Pancreas (tissue), 10 donors: ENCODE data around the gene LCT. TPM values are rescaled to one million over a fixed set of nuclear protein-coding genes. Genes with fewer than 3 reads are reported as not detected.

ENCODE experiments used
- ATAC-seq, 4 donors: fragments of 200-7000 bp; cut with Tn5 transposase; one replicate each; pipeline versions ENCODE4 v1.8.0 to v1.9.1; 2020; ENCODE audit warnings: mild to moderate bottlenecking in 4 of 4, moderate library complexity in 4 of 4
- DNase-seq, 6 donors: peaks; one replicate each; pipeline ENCODE4 v3.0.0-alpha.2; 2020
- FAIRE-seq: peaks from 2 replicates; lab custom pipeline; 2012; peaks lifted over from hg19 to GRCh38; lab: Jason Lieb, UNC
- H3K27ac ChIP-seq, 4 donors: fragments of 200-600 bp; sonication (generic); 1 replicate in 3 of 4; 2 replicates in 1 of 4; pipeline versions ENCODE4 v1.5.0 to v1.8.0; 2020
- H3K27me3 ChIP-seq, 4 donors: fragments of 200-600 bp; one replicate each; pipeline ENCODE4 v1.8.0; 2021
- H3K36me3 ChIP-seq, 3 donors: fragments of 200-600 bp; sonication (generic) in 1 of 3; one replicate each; pipeline versions ENCODE4 v1.5.0 to v1.8.0; 2020 to 2021
- H3K4me1 ChIP-seq, 3 donors: fragments of 200-600 bp; one replicate each; pipeline ENCODE4 v1.8.0; 2021
- H3K4me3 ChIP-seq, 4 donors: fragments of 200-600 bp; sonication (generic) in 2 of 4; one replicate each; pipeline versions ENCODE4 v1.5.0 to v1.8.0; 2020 to 2021
- H3K9me3 ChIP-seq, 4 donors: fragments of 200-600 bp; one replicate each; pipeline ENCODE4 v1.8.0; 2021
- WGBS, 2 donors: extraction: QIAGEN DNeasy Blood & Tissue Kit; methylation state at CpG; one replicate each; pipeline ENCODE4 v1.1.7; 2013; 5-methylcytosine and 5-hydroxymethylcytosine counted together
- intact Hi-C, 3 donors: fragments of 100-400 bp; cut with DNase I; formaldehyde crosslinking; loops; one replicate each; pipeline versions ENCODE4 v1.11.1 to v1.14.2; 2022
- polyA plus RNA-seq, 2 donors: library from polyadenylated mRNA; stranded (reverse); fragments of 200-250 nt; gene quantifications; one replicate each; pipeline ENCODE4 v1.2.3, GENCODE V29; 2013
- total RNA-seq, 6 donors: library from RNA; stranded (reverse); fragmentation: NEBNext Ultra II Directional in 4 of 6; extraction: Animal tissue kit (Norgen Biotek cat#: 25700) in 4 of 6; gene quantifications; one replicate each; pipeline versions ENCODE4 v1.2.1 to v1.2.4, GENCODE V29; 2021 to 2023
- TF ChIP-seq, protein P1 (sequence below), 4 donors: fragments of 200-600 bp; sonication (generic) in 3 of 4; IDR thresholded peaks; one replicate each; pipeline versions ENCODE4 v1.5.0 to v1.8.0; 2021; ENCODE audit warnings: antibody characterized with exemption in 4 of 4
- donor health status: healthy with polysubstance abuse.
- donor health status: DM: no; HTN: no; CAD: no; lungs with moderate emphysema.
- donor health status: DM: no; HTN: no; CAD: no.
- donor health status: control.
- donor health status: control.
- donor health status: Bipolar disorder and iron deficiency.
- donor health status: DM: yes; HTN: yes; CAD: no.
- donor health status: DM: no; HTN: no; CAD: no.
- donor health status: DM: no; HTN: no; CAD: no.
- donor health status: DM: yes; HTN: yes; CAD: no.

Gene LCT
- total and polyA plus RNA-seq, 8 donors, result under 0.01 to 0.06 TPM; not detected in 6

DNA sequence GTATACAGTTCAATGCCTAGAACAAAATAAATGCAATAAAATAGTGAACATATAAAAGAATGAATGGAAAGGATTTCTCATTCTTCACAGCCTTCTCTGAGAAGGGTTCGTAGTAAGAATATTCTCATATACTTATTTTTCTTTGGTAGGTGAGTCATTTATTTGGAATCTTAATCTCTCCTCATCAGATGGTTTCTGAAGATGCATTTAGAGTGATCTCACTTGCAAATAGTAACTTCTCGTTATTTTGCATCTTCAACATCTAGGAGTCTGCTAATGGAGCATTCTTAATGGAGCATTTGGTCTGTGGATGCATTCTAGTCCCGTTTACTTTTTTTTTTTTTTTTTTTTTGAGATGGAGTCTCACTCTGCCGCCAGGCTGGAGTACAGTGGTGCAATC, 91.4 kb downstream of the LCT start:
- TF ChIP-seq, protein P1, sequence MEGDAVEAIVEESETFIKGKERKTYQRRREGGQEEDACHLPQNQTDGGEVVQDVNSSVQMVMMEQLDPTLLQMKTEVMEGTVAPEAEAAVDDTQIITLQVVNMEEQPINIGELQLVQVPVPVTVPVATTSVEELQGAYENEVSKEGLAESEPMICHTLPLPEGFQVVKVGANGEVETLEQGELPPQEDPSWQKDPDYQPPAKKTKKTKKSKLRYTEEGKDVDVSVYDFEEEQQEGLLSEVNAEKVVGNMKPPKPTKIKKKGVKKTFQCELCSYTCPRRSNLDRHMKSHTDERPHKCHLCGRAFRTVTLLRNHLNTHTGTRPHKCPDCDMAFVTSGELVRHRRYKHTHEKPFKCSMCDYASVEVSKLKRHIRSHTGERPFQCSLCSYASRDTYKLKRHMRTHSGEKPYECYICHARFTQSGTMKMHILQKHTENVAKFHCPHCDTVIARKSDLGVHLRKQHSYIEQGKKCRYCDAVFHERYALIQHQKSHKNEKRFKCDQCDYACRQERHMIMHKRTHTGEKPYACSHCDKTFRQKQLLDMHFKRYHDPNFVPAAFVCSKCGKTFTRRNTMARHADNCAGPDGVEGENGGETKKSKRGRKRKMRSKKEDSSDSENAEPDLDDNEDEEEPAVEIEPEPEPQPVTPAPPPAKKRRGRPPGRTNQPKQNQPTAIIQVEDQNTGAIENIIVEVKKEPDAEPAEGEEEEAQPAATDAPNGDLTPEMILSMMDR (IDR thresholded peaks at IDR 0.05), result no peak
- no peak for FAIRE-seq
- WGBS, 2 donors, result 84 to 87% methylated on average over 4 of the region's 4 CpGs

DNA sequence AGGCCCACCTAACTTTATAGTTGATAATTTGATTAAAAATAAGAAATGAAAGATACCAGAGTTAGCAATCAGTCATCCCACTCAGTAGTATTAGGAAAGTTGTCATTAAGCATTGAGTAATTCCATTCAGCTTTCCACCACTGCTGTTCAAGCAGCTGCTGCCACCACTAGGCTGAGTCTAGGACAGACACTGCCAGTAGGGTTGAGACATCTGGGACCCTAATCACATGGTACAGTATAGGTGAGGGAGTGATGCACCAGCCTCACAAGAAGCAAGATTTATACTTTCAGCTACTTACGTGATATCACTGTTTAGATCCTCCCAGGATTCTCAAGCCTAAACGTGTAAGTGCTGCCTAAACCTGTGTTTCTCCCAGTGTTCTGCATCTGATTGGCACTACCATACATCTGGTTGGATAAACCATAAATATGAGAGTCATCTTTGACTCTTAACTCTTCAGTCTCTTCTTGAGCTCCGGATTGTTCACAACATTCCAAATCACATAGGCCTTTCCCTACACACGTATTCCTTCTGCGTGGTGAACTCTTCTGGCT, 92.1 kb downstream of the LCT start:
- DNase-seq, result no peak
- peak overlapping the region in 1 of 4 donors; percentile 85 for H3K4me3 ChIP-seq
- no peak overlapping the region for H3K27ac ChIP-seq
- no peak for FAIRE-seq
- H3K4me1 ChIP-seq, result peaks cover 0 to 24% (median 18%) of the 10 kb centered on the region in 3 donors
- no peaks in the 10 kb centered on the region for H3K9me3 ChIP-seq
- intact Hi-C loops, result no loop called here
- no peaks in the 10 kb centered on the region for H3K27me3 ChIP-seq
- 57 to 70% methylated on average over 5 of the region's 5 CpGs for WGBS, 2 donors
- ATAC-seq, result no peak
- H3K36me3 ChIP-seq, result peaks cover 0 to 10% (median 5%) of the 10 kb centered on the region in 3 donors
- TF ChIP-seq, protein P1 (IDR thresholded peaks at IDR 0.05), result no peak

More for the DNA sequence above, 91.4 kb downstream of the LCT start:
- Histone ChIP-seq H3K27me3 (no peaks in the 10 kb centered on the region), H3K36me3 (peaks cover 0 to 10% (median 5%) of the 10 kb centered on the region in 3 donors), H3K9me3 (no peaks in the 10 kb centered on the region), H3K4me1 (peaks cover 0 to 24% (median 18%) of the 10 kb centered on the region in 3 donors), H3K27ac (no peak overlapping the region), H3K4me3 (no peak overlapping the region)
- ATAC-seq (no peak), DNase-seq (no peak)
- intact Hi-C loops, result no loop called here

DNA sequence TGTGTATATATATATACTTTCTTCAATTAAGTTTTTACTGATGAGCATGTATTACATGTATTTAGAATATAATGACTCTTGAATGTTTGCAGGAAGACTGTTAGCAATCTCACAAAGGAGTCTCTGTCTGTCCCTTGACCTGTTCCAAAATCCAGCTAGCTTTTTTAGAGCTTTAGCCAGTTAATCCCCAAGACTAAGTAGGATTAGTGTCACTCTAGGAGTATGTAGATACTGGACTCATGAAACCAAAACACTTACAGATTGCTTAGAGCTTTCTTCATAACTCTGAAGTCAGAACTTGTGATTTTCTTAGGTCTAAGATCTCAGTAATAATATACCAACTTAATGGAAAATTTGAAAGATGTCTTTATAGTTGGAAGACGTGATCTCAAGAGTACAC, 93.1 kb downstream of the LCT start:
- Histone ChIP-seq H3K9me3 (no peaks in the 10 kb centered on the region), H3K27ac (no peak overlapping the region), H3K27me3 (no peaks in the 10 kb centered on the region), H3K36me3 (peaks cover 0 to under 1% (median 0%) of the 10 kb centered on the region in 3 donors), H3K4me1 (peaks cover 0 to 24% (median 18%) of the 10 kb centered on the region in 3 donors), H3K4me3 (peak overlapping the region in 3 of 4 donors; percentile 85 to 99 (median 97))
- DNase-seq, result no peak
- no peak for FAIRE-seq
- 46 to 73% methylated on average over 1 of the region's 1 CpG for WGBS, 2 donors
- no peak for ATAC-seq
- intact Hi-C loops, result no loop called here
- TF ChIP-seq, protein P1 (IDR thresholded peaks at IDR 0.05), result no peak

DNA sequence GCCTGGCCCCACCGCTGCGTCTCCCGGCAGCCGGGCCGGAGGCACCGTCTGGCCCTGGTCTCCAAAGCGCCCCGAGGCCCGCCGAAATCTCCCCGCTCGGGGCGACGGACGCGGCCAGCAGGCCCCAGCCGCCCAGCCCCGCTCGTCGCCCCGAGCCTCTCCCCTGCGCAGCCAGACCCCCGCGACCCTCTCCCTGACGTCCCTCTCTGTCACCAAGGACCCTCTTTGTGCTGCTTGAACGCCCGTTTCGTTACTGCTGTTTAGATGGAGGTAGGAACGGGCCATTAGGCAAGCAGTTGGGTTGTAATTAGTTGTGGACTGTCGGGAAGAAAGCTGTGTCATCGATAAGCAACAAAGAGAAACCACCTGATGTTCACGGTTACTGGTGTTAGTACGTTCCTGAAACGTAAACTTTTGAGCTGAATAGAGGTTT, 94.6 kb downstream of the LCT start:
- H3K4me1 ChIP-seq, result peaks cover 0 to 24% (median 18%) of the 10 kb centered on the region in 3 donors
- TF ChIP-seq, protein P1 (IDR thresholded peaks at IDR 0.05), result no peak
- FAIRE-seq, result no peak

More for the DNA sequence above, 94.6 kb downstream of the LCT start:
- Histone ChIP-seq H3K9me3 (no peaks in the 10 kb centered on the region), H3K27me3 (no peaks in the 10 kb centered on the region), H3K27ac (peak overlapping the region; percentile 98 to 100 (median 100)), H3K36me3 (no peaks in the 10 kb centered on the region), H3K4me3 (peak overlapping the region; percentile 76 to 99 (median 91))
- DNase-seq (peak in 3 of 6 donors; percentile 39 to 77 (median 61)), ATAC-seq (peak; percentile 49 to 62 (median 56))
- intact Hi-C loops, result no loop called here
- WGBS, 2 donors, result 0% methylated on average over 34 of the region's 34 CpGs
